Measurements from ENCODE around the gene FRRS1.

FRRS1 gene

DNA sequence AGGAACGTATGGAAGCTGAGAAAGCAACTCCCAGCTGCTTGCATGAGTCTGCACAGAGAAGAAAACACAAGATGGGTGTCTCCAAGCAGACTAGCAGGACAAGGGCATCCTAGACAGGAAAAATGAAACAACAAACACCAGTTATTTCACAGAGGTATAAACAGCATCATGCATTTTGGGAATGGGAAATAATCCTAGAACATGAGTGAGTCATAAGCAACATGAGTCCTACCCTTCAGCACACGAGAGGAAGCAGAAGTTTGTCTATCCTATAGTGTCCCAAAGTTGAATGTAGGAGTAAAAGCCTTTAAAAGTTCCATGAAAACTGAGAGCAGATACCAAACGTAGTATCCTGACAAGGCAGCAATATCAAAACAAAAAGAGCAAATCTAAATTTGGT, 11.3 kb upstream of the FRRS1 start:
- H3K4me3 ChIP-seq (ENCODE audit: low read depth, low read length): no peak overlapping the region
- no peak overlapping the region for H3K27ac ChIP-seq (ENCODE audit: extremely low read depth, low read depth, low read length)
- TF ChIP-seq, protein P1, sequence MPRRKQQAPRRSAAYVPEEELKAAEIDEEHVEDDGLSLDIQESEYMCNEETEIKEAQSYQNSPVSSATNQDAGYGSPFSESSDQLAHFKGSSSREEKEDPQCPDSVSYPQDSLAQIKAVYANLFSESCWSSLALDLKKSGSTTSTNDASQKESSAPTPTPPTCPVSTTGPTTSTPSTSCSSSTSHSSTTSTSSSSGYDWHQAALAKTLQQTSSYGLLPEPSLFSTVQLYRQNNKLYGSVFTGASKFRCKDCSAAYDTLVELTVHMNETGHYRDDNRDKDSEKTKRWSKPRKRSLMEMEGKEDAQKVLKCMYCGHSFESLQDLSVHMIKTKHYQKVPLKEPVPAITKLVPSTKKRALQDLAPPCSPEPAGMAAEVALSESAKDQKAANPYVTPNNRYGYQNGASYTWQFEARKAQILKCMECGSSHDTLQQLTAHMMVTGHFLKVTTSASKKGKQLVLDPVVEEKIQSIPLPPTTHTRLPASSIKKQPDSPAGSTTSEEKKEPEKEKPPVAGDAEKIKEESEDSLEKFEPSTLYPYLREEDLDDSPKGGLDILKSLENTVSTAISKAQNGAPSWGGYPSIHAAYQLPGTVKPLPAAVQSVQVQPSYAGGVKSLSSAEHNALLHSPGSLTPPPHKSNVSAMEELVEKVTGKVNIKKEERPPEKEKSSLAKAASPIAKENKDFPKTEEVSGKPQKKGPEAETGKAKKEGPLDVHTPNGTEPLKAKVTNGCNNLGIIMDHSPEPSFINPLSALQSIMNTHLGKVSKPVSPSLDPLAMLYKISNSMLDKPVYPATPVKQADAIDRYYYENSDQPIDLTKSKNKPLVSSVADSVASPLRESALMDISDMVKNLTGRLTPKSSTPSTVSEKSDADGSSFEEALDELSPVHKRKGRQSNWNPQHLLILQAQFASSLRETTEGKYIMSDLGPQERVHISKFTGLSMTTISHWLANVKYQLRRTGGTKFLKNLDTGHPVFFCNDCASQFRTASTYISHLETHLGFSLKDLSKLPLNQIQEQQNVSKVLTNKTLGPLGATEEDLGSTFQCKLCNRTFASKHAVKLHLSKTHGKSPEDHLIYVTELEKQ (tag by site-specific recombination; IDR thresholded peaks at IDR 0.05; ENCODE audit: borderline replicate concordance): no peak
- no peak for TF ChIP-seq ZIC2 (tag by site-specific recombination; IDR thresholded peaks at IDR 0.05)
- TF ChIP-seq, protein P2, sequence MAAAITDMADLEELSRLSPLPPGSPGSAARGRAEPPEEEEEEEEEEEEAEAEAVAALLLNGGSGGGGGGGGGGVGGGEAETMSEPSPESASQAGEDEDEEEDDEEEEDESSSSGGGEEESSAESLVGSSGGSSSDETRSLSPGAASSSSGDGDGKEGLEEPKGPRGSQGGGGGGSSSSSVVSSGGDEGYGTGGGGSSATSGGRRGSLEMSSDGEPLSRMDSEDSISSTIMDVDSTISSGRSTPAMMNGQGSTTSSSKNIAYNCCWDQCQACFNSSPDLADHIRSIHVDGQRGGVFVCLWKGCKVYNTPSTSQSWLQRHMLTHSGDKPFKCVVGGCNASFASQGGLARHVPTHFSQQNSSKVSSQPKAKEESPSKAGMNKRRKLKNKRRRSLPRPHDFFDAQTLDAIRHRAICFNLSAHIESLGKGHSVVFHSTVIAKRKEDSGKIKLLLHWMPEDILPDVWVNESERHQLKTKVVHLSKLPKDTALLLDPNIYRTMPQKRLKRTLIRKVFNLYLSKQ (tag by site-specific recombination; IDR thresholded peaks at IDR 0.05; ENCODE audit: borderline replicate concordance): no peak
- no peak for TF ChIP-seq ZNF544 (tag by site-specific recombination; IDR thresholded peaks at IDR 0.05)
- TF ChIP-seq ZSCAN30 (tag by site-specific recombination; IDR thresholded peaks at IDR 0.05): no peak
- TF ChIP-seq ZNF391 (tag by site-specific recombination; IDR thresholded peaks at IDR 0.05; ENCODE audit: borderline replicate concordance, low read depth): no peak
- TF ChIP-seq ZNF302 (tag by site-specific recombination; IDR thresholded peaks at IDR 0.05; ENCODE audit: low read depth): no peak
- ChIA-PET POLR2A (no interaction called here), CTCF (interaction anchor here (0.7 kb wide), 2 partner anchors 48 to 1114 kb away, joined by 3 to 4 read pairs; no protein-coding TSS in a partner anchor)
- no peaks in the 10 kb centered on the region for H3K9me3 ChIP-seq (ENCODE audit: control insufficient read depth, insufficient read depth, low read depth, low read length)
- H3K36me3 ChIP-seq (ENCODE audit: control insufficient read depth in 2 of 2, insufficient read depth in 1 of 2, low read length in 2 of 2): no peaks in the 10 kb centered on the region
- H3K4me1 ChIP-seq (ENCODE audit: control insufficient read depth, insufficient read depth, low read length): no peaks in the 10 kb centered on the region

DNA sequence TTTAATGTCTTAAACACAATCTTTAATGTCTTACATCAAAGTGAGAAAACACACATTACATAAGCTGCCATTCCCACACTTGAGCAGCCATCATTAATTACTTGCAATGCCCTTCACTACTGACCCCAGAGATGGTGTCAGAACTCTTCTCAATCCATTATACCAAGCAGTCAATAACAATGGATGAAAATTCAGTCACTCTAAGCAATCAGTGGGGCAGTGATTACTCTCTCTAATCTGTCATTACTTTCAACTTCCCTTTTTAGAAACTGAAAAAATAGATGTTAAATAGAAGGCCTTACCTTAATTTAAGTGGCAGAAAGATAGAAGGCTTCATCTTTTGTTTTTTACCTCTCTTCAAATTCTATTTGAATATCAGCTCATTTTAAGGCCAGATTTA, 9.7 kb upstream of the FRRS1 start:
- no peaks in the 10 kb centered on the region for H3K9me3 ChIP-seq (ENCODE audit: control insufficient read depth, insufficient read depth, low read depth, low read length)
- TF ChIP-seq SP7 (tag by site-specific recombination; IDR thresholded peaks at IDR 0.05): no peak
- TF ChIP-seq ZNF302 (tag by site-specific recombination; IDR thresholded peaks at IDR 0.05; ENCODE audit: low read depth): no peak
- H3K4me1 ChIP-seq (ENCODE audit: control insufficient read depth, insufficient read depth, low read length): no peaks in the 10 kb centered on the region
- no peak overlapping the region for H3K4me3 ChIP-seq (ENCODE audit: low read depth, low read length)
- H3K36me3 ChIP-seq (ENCODE audit: control insufficient read depth in 2 of 2, insufficient read depth in 1 of 2, low read length in 2 of 2): no peaks in the 10 kb centered on the region
- ChIA-PET CTCF (interaction anchor here (1.1 kb wide), 1 partner anchor 10 kb away, joined by 3 read pairs; no protein-coding TSS in a partner anchor), POLR2A (no interaction called here)
- no peak overlapping the region for H3K27ac ChIP-seq (ENCODE audit: extremely low read depth, low read depth, low read length)

DNA sequence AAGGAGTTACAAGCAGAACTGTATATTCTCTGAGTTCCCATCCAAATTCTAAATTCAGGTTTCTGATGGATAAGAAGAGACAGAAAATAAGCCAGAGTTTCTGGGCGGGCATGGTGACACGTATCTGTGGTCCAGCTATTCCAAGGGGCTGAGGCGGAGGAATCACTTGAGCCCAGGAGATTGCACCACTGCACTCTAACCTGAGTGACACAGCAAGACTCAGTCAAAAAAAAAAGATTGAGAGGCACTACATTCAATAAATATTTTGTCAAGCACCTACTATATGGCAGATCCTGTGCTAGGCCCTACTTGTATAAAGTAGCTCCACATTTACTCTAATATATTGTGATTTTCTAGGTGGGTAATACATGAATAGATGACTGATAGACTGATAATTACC, 6.4 kb upstream of the FRRS1 start:
- TF ChIP-seq ZNF791 (tag by site-specific recombination; IDR thresholded peaks at IDR 0.05) (no peak), ZNF776 (tag by site-specific recombination; IDR thresholded peaks at IDR 0.05; ENCODE audit: borderline replicate concordance) (no peak), ZBTB48 (tag by site-specific recombination; IDR thresholded peaks at IDR 0.05) (no peak), GLI2 (tag by site-specific recombination; IDR thresholded peaks at IDR 0.05; ENCODE audit: borderline replicate concordance, low read depth) (no peak), ZNF610 (tag by site-specific recombination; IDR thresholded peaks at IDR 0.05; ENCODE audit: borderline replicate concordance) (no peak), ZBTB17 (tag by site-specific recombination; IDR thresholded peaks at IDR 0.05) (no peak), ZNF221 (tag by site-specific recombination; IDR thresholded peaks at IDR 0.05; ENCODE audit: borderline replicate concordance) (no peak)
- TF ChIP-seq, protein P3, sequence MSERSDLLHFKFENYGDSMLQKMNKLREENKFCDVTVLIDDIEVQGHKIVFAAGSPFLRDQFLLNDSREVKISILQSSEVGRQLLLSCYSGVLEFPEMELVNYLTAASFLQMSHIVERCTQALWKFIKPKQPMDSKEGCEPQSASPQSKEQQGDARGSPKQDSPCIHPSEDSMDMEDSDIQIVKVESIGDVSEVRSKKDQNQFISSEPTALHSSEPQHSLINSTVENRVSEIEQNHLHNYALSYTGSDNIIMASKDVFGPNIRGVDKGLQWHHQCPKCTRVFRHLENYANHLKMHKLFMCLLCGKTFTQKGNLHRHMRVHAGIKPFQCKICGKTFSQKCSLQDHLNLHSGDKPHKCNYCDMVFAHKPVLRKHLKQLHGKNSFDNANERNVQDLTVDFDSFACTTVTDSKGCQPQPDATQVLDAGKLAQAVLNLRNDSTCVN (tag by site-specific recombination; optimal IDR thresholded peaks at IDR 0.05): no peak
- TF ChIP-seq, protein P4, sequence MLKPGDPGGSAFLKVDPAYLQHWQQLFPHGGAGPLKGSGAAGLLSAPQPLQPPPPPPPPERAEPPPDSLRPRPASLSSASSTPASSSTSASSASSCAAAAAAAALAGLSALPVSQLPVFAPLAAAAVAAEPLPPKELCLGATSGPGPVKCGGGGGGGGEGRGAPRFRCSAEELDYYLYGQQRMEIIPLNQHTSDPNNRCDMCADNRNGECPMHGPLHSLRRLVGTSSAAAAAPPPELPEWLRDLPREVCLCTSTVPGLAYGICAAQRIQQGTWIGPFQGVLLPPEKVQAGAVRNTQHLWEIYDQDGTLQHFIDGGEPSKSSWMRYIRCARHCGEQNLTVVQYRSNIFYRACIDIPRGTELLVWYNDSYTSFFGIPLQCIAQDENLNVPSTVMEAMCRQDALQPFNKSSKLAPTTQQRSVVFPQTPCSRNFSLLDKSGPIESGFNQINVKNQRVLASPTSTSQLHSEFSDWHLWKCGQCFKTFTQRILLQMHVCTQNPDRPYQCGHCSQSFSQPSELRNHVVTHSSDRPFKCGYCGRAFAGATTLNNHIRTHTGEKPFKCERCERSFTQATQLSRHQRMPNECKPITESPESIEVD (tag by site-specific recombination; IDR thresholded peaks at IDR 0.05): no peak
- Histone ChIP-seq H3K27ac (ENCODE audit: extremely low read depth, low read depth, low read length) (no peak overlapping the region), H3K36me3 (ENCODE audit: control insufficient read depth in 2 of 2, insufficient read depth in 1 of 2, low read length in 2 of 2) (no peaks in the 10 kb centered on the region), H3K9me3 (ENCODE audit: control insufficient read depth, insufficient read depth, low read depth, low read length) (no peaks in the 10 kb centered on the region), H3K4me3 (ENCODE audit: low read depth, low read length) (no peak overlapping the region), H3K4me1 (ENCODE audit: control insufficient read depth, insufficient read depth, low read length) (no peaks in the 10 kb centered on the region)
- CTCF ChIA-PET: interaction anchor here (0.5 to 0.6 kb wide), 4 partner anchors 11 to 686 kb away, joined by 3 read pairs; no protein-coding TSS in a partner anchor
- POLR2A ChIA-PET: no interaction called here

Data from HEK293 (cell line).